Hepatocyte (in vitro differentiated cells): ENCODE results near the gene CREB5. TPM values are rescaled to one million over a fixed set of nuclear protein-coding genes. Genes with fewer than 3 reads are reported as not detected.

ENCODE experiments used
- DNase-seq: peaks from one replicate; pipeline ENCODE4 v3.0.0-alpha.2; 2016; ENCODE audit warnings: low spot score
- H2AFZ ChIP-seq: fragments of 200-600 bp; sonication (generic); 2 replicates; pipeline ENCODE4 v1.6.0; 2016; ENCODE audit warnings: antibody characterized with exemption, mild to moderate bottlenecking
- H3K27ac ChIP-seq: fragments of 200-600 bp; sonication (generic); 2 replicates; pipeline ENCODE4 v1.5.1; 2016; ENCODE audit warnings: mild to moderate bottlenecking
- H3K27me3 ChIP-seq: fragments of 200-600 bp; sonication (generic); 2 replicates; pipeline ENCODE4 v1.6.1; 2016
- H3K36me3 ChIP-seq: fragments of 200-600 bp; sonication (generic); replicated peaks from 2 replicates; pipeline ENCODE4 v1.5.1; 2016; ENCODE audit warnings: low read depth; ENCODE audit not compliant: insufficient read depth
- H3K4me1 ChIP-seq: fragments of 200-600 bp; sonication (generic); 2 replicates; pipeline ENCODE4 v1.5.1; 2016; ENCODE audit warnings: mild to moderate bottlenecking, moderate library complexity; ENCODE audit not compliant: insufficient read depth
- H3K4me2 ChIP-seq: fragments of 200-600 bp; sonication (generic); 2 replicates; pipeline ENCODE4 v1.6.0; 2016
- H3K4me3 ChIP-seq: fragments of 200-600 bp; sonication (generic); 2 replicates; pipeline ENCODE4 v1.5.1; 2016; ENCODE audit warnings: mild to moderate bottlenecking
- H3K79me2 ChIP-seq: fragments of 200-600 bp; sonication (generic); 2 replicates; pipeline ENCODE4 v1.6.0; 2017; ENCODE audit warnings: mild to moderate bottlenecking
- H3K9me2 ChIP-seq: fragments of 200-600 bp; sonication (generic); replicated peaks from 2 replicates; pipeline ENCODE4 v1.6.0; 2017; ENCODE audit warnings: mild to moderate bottlenecking; ENCODE audit not compliant: insufficient read depth
- H3K9me3 ChIP-seq: fragments of 200-600 bp; sonication (generic); 2 replicates; pipeline ENCODE4 v1.5.1; 2016; ENCODE audit warnings: low read depth, mild to moderate bottlenecking
- H4K20me1 ChIP-seq: fragments of 200-600 bp; sonication (generic); 2 replicates; pipeline ENCODE4 v1.6.0; 2016; ENCODE audit warnings: mild to moderate bottlenecking; ENCODE audit not compliant: insufficient read depth, poor library complexity, severe bottlenecking
- CTCF ChIP-seq: fragments of 200-600 bp; sonication (generic); IDR thresholded peaks from 2 replicates; pipeline ENCODE4 v1.5.1; 2016; ENCODE audit warnings: antibody characterized with exemption, mild to moderate bottlenecking; ENCODE audit not compliant: poor library complexity
- EZH2 ChIP-seq: fragments of 200-600 bp; sonication (generic); IDR thresholded peaks from 2 replicates; pipeline ENCODE4 v1.6.1; 2016; ENCODE audit warnings: antibody characterized with exemption, mild to moderate bottlenecking, borderline replicate concordance
- EZH2phosphoT487 ChIP-seq: fragments of 200-600 bp; sonication (generic); IDR thresholded peaks from one replicate; pipeline ENCODE4 v1.6.1; 2018; ENCODE audit warnings: antibody characterized with exemption, mild to moderate bottlenecking, low read depth, moderate library complexity; ENCODE audit not compliant: unreplicated experiment, severe bottlenecking
- WGBS: methylation state at CpG from one replicate; pipeline ENCODE4 v1.1.6; 2016; ENCODE audit warnings: low lambda C conversion rate; ENCODE audit errors: missing lambda C conversion rate; 5-methylcytosine and 5-hydroxymethylcytosine counted together
- polyA plus RNA-seq: library from polyadenylated mRNA; unstranded; fragments of >200 nt; fragmentation: Nextera tagmentation; extraction: Ambion mirVana; gene quantifications from 2 replicates; pipeline ENCODE4 v1.2.1, GENCODE V29; 2016
- total RNA-seq: library from RNA; depleted of rRNA; stranded (reverse); fragments of >200 nt; gene quantifications from 2 replicates; pipeline ENCODE4 v1.2.3, GENCODE V29; 2014

Gene CREB5
- total and polyA plus RNA-seq, 2 experiments from 2014 or later: 14.0 to 27.9 TPM

- Histone ChIP-seq H3K4me3 (no peak overlapping the region), H3K4me1 (no peaks in the 10 kb centered on the region), H2AFZ (no peak overlapping the region), H3K36me3 (no peaks in the 10 kb centered on the region), H3K27me3 (no peaks in the 10 kb centered on the region), H3K27ac (no peak overlapping the region), H3K9me2 (no peaks in the 10 kb centered on the region), H3K9me3 (no peaks in the 10 kb centered on the region), H4K20me1 (no peaks in the 10 kb centered on the region), H3K4me2 (no peak overlapping the region), H3K79me2 (no peaks in the 10 kb centered on the region)
- no peak for DNase-seq
- no peak for TF ChIP-seq EZH2
- TF ChIP-seq EZH2phosphoT487: no peak
- TF ChIP-seq CTCF: no peak
- WGBS: 78% methylated on average over 4 of the region's 4 CpGs
Observed at GRCh38 chr7:28427236-28427635, 14.9 kb downstream of the CREB5 start.

- H3K36me3 ChIP-seq: no peaks in the 10 kb centered on the region
- no peaks in the 10 kb centered on the region for H3K9me3 ChIP-seq
- 77% methylated on average over 1 of the region's 1 CpG for WGBS
Observed at GRCh38 chr7:28430616-28431015, 18.3 kb downstream of the CREB5 start.

GRCh38 chr7:28432105-28432504 is 19.8 kb downstream of the CREB5 start:
- H4K20me1 ChIP-seq: no peaks in the 10 kb centered on the region
- no peak overlapping the region for H2AFZ ChIP-seq
- no peak overlapping the region for H3K4me3 ChIP-seq
- no peak for TF ChIP-seq EZH2
- TF ChIP-seq EZH2phosphoT487: no peak
- TF ChIP-seq CTCF: no peak
- no peaks in the 10 kb centered on the region for H3K79me2 ChIP-seq
- no peak overlapping the region for H3K4me2 ChIP-seq
- H3K27ac ChIP-seq: no peak overlapping the region
- no peaks in the 10 kb centered on the region for H3K4me1 ChIP-seq
- no peaks in the 10 kb centered on the region for H3K9me3 ChIP-seq
- H3K36me3 ChIP-seq: no peaks in the 10 kb centered on the region
- no peak for DNase-seq
- H3K9me2 ChIP-seq: no peaks in the 10 kb centered on the region
- 96% methylated on average over 7 of the region's 7 CpGs for WGBS
- peaks cover under 1% of the 10 kb centered on the region for H3K27me3 ChIP-seq

More at GRCh38 chr7:28430616-28431015, 18.3 kb downstream of the CREB5 start:
- Histone ChIP-seq H3K79me2 (no peaks in the 10 kb centered on the region), H3K9me2 (no peaks in the 10 kb centered on the region), H3K4me2 (no peak overlapping the region), H2AFZ (no peak overlapping the region), H4K20me1 (no peaks in the 10 kb centered on the region), H3K27me3 (no peaks in the 10 kb centered on the region), H3K4me1 (no peaks in the 10 kb centered on the region), H3K4me3 (no peak overlapping the region), H3K27ac (no peak overlapping the region)
- TF ChIP-seq EZH2phosphoT487: no peak
- TF ChIP-seq EZH2: no peak
- TF ChIP-seq CTCF: no peak
- no peak for DNase-seq

GRCh38 chr7:28433039-28433438 is 20.7 kb downstream of the CREB5 start:
- Histone ChIP-seq H3K79me2 (no peaks in the 10 kb centered on the region), H3K4me3 (no peak overlapping the region), H3K9me3 (no peaks in the 10 kb centered on the region), H3K36me3 (no peaks in the 10 kb centered on the region), H2AFZ (no peak overlapping the region), H3K4me1 (no peaks in the 10 kb centered on the region), H3K9me2 (no peaks in the 10 kb centered on the region), H3K27me3 (peaks cover 3% of the 10 kb centered on the region), H3K4me2 (peak overlapping the region; percentile 17), H3K27ac (no peak overlapping the region), H4K20me1 (no peaks in the 10 kb centered on the region)
- 68% methylated on average over 2 of the region's 2 CpGs for WGBS
- no peak for DNase-seq
- TF ChIP-seq EZH2phosphoT487 (no peak), CTCF (no peak), EZH2 (no peak)
